Nephron progenitor cell (in vitro differentiated cells): ENCODE data around the gene IPO5.

Experiments
- DNase-seq: peaks from one replicate; pipeline ENCODE4 v3.0.0; 2021
- H3K27ac Mint-ChIP-seq: 2 replicates; pipeline ENCODE4 v1.8.0; 2021; ENCODE audit warnings: mild to moderate bottlenecking, moderate library complexity, mixed read lengths
- H3K27me3 Mint-ChIP-seq: 2 replicates; pipeline ENCODE4 v1.8.0; 2021; ENCODE audit warnings: mild to moderate bottlenecking, low read depth, mixed read lengths; ENCODE audit not compliant: poor library complexity
- H3K36me3 Mint-ChIP-seq: 2 replicates; pipeline ENCODE4 v1.8.0; 2021; ENCODE audit warnings: low read depth, mixed read lengths
- H3K4me1 Mint-ChIP-seq: 2 replicates; pipeline ENCODE4 v1.8.0; 2021; ENCODE audit warnings: mixed read lengths
- H3K4me3 Mint-ChIP-seq: 2 replicates; pipeline ENCODE4 v1.8.0; 2021; ENCODE audit warnings: mild to moderate bottlenecking, moderate library complexity, mixed read lengths
- H3K9me3 Mint-ChIP-seq: 2 replicates; pipeline ENCODE4 v1.8.0; 2021; ENCODE audit warnings: mild to moderate bottlenecking, moderate library complexity, mixed read lengths
- TF ChIP-seq, protein P1 (sequence below): fragments of 200-600 bp; sonication (generic); IDR thresholded peaks from 2 replicates; pipeline ENCODE4 v1.5.0; 2021; ENCODE audit warnings: antibody characterized with exemption

IPO5 gene

GRCh38 chr13:97975280-97975847, 21.9 kb downstream of the IPO5 start:
- peak overlapping the region; percentile 98 for H3K27ac Mint-ChIP-seq
- DNase-seq = peak; percentile 8
- H3K4me1 Mint-ChIP-seq = peaks cover 36% of the 10 kb centered on the region
- no peaks in the 10 kb centered on the region for H3K27me3 Mint-ChIP-seq
- H3K9me3 Mint-ChIP-seq = no peaks in the 10 kb centered on the region
- peaks cover 6% of the 10 kb centered on the region for H3K36me3 Mint-ChIP-seq
- TF ChIP-seq, protein P1, sequence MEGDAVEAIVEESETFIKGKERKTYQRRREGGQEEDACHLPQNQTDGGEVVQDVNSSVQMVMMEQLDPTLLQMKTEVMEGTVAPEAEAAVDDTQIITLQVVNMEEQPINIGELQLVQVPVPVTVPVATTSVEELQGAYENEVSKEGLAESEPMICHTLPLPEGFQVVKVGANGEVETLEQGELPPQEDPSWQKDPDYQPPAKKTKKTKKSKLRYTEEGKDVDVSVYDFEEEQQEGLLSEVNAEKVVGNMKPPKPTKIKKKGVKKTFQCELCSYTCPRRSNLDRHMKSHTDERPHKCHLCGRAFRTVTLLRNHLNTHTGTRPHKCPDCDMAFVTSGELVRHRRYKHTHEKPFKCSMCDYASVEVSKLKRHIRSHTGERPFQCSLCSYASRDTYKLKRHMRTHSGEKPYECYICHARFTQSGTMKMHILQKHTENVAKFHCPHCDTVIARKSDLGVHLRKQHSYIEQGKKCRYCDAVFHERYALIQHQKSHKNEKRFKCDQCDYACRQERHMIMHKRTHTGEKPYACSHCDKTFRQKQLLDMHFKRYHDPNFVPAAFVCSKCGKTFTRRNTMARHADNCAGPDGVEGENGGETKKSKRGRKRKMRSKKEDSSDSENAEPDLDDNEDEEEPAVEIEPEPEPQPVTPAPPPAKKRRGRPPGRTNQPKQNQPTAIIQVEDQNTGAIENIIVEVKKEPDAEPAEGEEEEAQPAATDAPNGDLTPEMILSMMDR = no peak
- peak overlapping the region; percentile 87 for H3K4me3 Mint-ChIP-seq

DNA sequence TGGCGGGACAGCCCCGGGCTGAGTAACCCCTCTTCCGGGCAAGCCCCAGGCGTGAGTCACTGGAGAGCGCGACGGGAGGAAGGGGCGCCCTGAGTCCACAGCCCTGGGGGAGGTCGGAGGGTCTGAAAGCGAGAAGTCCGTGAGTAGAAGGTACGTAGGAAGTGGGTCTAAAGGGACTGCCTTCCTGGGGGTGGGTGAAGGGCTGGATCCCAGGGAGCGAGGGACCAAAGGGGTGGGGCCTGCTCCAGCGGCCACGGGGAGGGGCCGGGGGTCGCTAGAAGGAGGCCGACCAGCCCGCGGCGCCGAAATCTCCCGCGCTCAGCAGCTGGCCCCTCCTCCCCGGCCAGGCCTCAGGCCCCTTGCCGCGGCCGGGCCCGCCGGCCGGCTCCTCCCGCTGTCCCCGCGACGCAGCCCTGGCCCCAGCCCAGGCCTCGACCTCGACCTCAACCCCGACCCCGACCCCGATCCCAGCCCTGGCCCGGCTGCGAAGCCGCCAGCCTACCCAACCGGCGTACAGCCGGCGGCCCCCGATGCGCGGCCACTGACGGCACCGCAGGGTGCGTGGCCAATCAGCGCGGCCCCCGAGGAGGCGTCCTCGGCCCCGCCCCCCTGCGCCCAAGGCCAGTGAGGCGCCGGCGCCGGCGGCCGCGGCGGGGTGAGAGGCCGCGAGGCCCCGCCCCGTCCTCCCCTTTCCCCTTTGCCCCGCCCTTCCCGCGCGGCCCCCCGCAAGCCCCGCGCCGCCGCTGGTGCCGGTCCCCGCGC, 22.6 kb downstream of the IPO5 start:
- Mint-ChIP-seq H3K4me3 (peak overlapping the region; percentile 87), H3K27me3 (no peaks in the 10 kb centered on the region), H3K27ac (peak overlapping the region; percentile 98), H3K36me3 (peaks cover 8% of the 10 kb centered on the region), H3K4me1 (peaks cover 38% of the 10 kb centered on the region), H3K9me3 (no peaks in the 10 kb centered on the region)
- TF ChIP-seq, protein P1 = no peak
- peak; percentile 96 for DNase-seq

DNA sequence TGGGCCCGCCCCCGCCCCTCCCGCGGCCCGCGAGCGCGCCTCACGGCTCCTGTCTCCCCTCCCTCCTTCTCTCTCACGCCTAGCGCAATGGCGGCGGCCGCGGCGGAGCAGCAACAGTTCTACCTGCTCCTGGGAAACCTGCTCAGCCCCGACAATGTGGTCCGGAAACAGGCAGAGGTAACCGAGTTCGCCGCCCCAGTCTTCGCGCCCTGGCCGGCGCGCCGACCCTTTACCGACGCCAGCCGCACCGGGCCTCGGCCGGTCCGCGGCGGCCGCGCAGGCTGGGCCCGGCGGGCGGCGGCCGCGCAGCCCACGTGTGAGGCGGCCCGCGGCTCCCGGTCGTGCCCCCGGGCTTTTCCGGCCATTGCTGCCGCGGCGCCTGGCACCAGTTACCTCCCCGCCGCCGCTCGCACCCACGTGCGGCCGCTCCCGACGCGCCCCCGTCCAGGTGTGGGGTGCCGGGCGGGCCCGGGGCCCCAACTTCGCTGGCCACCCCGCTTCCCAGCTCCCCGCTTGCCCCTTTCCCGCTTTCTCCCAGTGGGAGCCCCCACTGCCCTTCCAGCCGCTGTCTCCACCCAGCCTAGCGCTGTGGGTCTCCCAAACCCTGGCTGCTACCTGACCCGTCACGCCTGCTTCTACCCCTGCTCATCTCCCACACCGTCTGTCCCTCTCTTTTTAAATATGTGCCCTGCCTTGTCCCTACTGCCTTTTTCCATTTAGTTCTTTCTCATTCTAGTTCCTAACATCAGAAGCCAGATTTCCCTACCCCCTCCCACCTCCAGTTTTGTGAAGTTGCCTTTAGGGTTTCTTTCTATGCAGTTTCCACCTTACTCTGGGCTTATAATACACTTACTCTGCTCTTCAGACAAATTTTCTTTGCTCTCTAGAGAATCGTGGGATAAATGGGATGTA, 23.4 kb downstream of the IPO5 start:
- peaks cover 47% of the 10 kb centered on the region for H3K4me1 Mint-ChIP-seq
- DNase-seq = peak; percentile 40
- H3K4me3 Mint-ChIP-seq = peak overlapping the region; percentile 94
- H3K27ac Mint-ChIP-seq = peak overlapping the region; percentile 97
- H3K27me3 Mint-ChIP-seq = no peaks in the 10 kb centered on the region
- no peaks in the 10 kb centered on the region for H3K9me3 Mint-ChIP-seq
- TF ChIP-seq, protein P1 = no peak
- H3K36me3 Mint-ChIP-seq = peaks cover 14% of the 10 kb centered on the region

GRCh38 chr13:97977982-97978381, 24.5 kb downstream of the IPO5 start:
- DNase-seq = no peak
- no peak overlapping the region for H3K27ac Mint-ChIP-seq
- peaks cover 50% of the 10 kb centered on the region for H3K4me1 Mint-ChIP-seq
- TF ChIP-seq, protein P1 = no peak
- no peaks in the 10 kb centered on the region for H3K27me3 Mint-ChIP-seq
- H3K4me3 Mint-ChIP-seq = peak overlapping the region; percentile 94
- peaks cover 24% of the 10 kb centered on the region for H3K36me3 Mint-ChIP-seq
- no peaks in the 10 kb centered on the region for H3K9me3 Mint-ChIP-seq

- Mint-ChIP-seq H3K27me3 (no peaks in the 10 kb centered on the region), H3K36me3 (peaks cover 28% of the 10 kb centered on the region), H3K4me1 (peaks cover 50% of the 10 kb centered on the region), H3K9me3 (no peaks in the 10 kb centered on the region), H3K4me3 (peak overlapping the region; percentile 94), H3K27ac (no peak overlapping the region)
- DNase-seq = no peak
- TF ChIP-seq, protein P1 = no peak
Measured at GRCh38 chr13:97978651-97979050, 25.2 kb downstream of the IPO5 start.
